GM19238 (cell line): ENCODE measurements around the gene PRKCG.
A peak's percentile ranks its signal among the peaks of the same experiment; 100 is the strongest.

Source experiments
- DNase-seq: peaks from one replicate; pipeline ENCODE4 v3.0.0; 2011; ENCODE audit warnings: low spot score; ENCODE audit not compliant: insufficient read length

Gene PRKCG

GRCh38 chr19:53871454-53871853 lies 10.5 kb upstream of the PRKCG start:
- DNase-seq, result no peak

GRCh38 chr19:53872762-53873161 lies 9.2 kb upstream of the PRKCG start:
- DNase-seq, result no peak

GRCh38 chr19:53873773-53874605 lies 8.0 kb upstream of the PRKCG start:
- DNase-seq, result no peak

GRCh38 chr19:53874606-53874990 lies 7.4 kb upstream of the PRKCG start:
- DNase-seq, result no peak

DNA sequence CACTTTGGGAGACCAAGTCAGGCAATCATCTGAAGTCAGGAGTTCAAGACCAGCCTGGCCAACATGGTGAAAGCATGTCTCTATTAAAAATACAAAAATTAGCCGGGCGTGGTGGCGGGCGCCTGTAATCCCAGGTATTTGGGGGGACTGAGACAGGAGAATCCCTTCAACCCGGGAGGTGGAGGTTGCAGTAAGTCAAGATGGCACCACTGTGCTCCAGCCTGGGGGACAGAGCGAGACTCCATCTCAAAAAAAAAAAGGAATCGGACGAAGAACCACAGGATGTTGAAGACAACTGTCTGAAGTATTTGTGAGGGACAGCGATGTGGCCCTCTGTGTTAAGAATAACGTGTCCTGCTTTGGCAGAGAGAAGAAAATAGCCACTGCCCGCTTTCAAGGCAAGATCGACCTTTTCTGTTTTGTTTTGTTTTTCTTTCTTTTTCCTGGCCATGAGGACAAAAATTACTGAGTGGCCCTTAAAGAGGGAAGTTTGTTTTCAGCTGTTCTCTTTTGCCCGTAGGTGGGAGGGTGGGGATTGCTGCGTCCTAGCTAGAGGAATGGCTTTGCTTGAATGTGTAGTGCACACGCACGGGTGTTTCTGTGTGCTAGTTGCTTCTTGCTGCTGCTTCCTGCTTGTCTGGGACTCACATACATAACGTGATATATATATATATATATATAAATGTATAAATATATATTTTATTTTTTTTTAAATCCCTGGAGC lies 6.2 kb upstream of the PRKCG start:
- DNase-seq, result no peak

DNA sequence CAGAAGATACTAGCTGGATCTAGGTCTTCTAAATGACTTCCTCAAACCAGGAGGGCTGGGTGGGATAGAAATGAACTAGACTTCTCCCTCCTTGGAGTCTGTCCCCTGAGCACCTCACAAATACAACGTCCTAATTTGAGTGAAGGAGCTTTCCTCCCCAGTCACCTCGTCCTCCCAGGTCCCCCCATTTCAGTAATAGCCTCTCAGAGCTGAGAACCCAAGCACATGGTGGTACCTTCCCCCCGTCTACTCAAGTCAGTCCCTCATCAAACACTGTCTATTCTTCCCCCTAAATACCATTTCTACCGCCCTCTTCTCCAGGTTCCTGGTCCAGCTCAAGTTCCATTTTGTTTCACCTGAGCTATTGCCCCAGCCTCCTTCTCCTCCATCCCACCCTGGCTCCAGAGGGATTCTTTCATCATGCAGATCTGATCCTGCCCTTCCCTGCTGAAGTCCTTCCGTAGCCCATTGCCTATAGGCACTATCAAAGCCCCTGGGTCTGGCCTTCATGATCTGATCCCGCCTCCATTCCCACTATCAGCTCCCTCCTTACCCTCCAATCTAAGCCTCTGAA lies 5.3 kb upstream of the PRKCG start:
- DNase-seq, result no peak

GRCh38 chr19:53877361-53877766 lies 4.6 kb upstream of the PRKCG start:
- DNase-seq, result no peak

- DNase-seq, result no peak
Measured at GRCh38 chr19:53878776-53879139, 3.2 kb upstream of the PRKCG start.

DNA sequence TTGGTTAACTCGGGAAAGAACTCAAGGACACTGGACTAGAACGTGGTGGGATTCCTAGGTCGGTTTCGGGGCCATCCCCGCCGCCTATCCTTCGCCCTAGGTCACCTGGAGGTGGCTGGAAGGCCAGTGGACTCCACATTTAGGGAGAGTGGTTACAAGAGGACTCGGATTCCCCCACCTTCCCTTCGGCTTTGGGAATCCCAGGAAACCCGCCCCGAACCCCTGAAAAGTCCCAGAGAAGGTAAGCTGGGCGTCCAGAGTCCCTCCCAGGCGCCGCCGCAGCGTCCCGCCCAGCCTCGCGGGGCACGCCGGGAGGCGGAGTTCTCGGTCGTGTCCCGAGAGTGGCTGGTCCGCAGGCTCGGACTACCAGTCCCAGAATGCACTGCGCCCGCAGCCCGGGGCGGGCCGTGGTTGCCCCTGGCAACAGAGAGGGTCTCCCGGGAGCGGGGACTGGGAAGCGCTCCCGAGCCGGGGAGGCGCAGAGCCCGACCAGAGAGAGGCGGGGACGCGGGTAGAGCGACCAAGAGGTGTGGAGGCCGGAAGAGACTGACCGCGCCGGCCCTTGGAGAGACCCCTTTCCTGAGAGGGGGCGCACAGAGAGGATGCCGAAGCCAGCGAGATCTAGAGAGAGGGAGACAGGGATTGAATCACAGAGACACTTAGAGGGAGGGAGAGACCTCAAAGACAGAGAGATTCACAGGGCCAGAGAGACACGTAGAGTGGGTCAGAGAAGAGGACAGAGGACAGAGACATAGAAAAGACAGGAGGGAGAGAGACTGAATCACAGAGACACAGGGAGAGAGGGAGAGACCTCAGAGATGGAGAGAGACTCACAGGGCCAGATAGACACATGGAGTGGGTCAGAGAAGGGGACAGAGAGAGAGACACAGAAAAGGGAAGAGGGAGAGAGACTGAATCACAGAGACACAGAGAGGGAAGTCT lies 2.6 kb upstream of the PRKCG start:
- peak; percentile 88 for DNase-seq

- no peak for DNase-seq
Measured at GRCh38 chr19:53880711-53881481, 1.1 kb upstream of the PRKCG start.

DNA sequence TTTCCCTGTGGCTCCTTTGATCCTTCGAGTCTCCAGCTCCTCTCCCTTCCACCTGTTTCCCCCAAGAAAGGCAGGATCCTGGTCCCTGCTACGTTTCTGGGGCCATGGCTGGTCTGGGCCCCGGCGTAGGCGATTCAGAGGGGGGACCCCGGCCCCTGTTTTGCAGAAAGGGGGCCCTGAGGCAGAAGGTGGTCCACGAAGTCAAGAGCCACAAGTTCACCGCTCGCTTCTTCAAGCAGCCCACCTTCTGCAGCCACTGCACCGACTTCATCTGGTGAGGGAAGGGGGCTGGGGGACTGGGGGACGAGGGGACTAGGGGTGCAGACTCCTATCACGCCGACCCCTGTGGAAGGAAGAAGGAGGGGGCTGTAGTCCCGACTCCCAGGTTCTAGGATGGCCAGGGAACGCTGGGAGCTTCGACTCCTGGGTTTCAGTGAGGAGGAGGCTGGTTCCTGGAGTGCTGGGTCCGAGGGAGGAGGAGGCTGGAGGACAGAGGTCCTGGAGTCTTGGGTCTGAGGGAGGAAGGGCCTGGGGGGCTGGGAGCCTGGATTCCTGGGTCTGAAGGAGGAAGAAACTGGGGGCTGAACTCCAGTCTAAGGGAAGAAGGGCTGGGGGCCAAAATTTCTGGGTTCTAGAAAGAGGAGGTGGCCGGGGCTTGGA lies 524 bp downstream of the PRKCG start:
- no peak for DNase-seq

DNA sequence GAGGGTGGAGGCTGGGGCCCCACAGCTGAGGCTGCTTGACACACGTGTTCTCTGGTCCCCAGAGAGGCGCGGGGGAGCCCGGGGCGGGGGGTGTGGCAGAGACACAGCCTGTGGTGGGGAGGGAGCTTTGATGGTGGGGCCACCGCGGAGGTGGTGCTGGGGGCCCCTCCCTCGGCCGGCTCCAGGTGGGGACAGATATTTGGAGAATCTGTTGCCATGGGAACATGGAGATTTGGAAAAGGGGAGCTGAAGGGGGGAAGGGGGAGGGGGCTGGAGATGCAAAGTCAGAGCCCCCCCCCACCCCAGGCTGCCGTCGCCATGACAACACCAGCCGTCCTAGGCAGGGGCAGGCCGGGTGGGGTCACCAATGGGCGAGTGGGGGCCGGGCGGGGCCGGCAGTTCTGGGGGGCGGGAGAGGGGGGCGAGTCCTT lies 1.2 kb downstream of the PRKCG start:
- DNase-seq, result no peak

DNA sequence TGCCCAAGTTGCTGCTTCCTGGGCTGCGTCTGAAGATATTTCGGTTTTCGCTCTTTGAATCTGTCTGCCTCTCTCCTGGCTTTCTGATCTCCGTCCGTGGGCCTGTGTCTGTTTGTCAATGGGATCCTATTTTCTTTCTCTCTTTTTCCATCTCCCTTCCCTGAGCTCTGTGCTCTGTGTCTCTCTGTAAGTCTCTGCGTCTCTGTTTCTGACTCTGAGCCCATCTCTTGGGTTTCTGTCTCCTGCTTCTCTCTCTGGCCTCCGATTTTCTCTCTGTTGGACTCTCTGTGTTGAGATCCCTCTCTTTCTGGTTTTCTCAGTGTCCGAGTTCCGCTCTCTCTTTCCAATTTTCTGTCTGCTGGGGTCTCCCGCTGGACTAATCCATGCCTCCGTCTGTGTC lies 1.7 kb downstream of the PRKCG start:
- DNase-seq, result no peak

- DNase-seq, result no peak
Measured at GRCh38 chr19:53884256-53884655, 2.3 kb downstream of the PRKCG start.

DNA sequence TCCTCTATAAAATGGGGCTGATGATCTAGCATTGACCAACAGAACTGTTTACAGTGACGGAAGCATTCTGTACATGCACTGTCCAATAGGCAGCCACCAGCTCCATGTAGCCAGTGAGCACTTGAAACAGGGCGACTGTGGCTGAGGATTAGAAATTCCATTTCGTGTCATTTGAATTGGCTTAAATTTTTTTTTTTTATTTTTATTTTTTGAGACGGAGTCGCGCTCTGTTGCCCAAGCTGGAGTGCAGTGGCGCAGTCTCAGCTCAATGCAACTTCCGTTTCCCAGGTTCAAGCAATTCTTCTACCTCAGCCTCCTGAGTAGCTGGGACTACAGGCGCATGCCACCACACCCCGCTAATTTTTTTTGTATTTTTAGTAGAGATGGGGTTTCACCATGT lies 3.0 kb downstream of the PRKCG start:
- DNase-seq, result no peak

GRCh38 chr19:53892301-53892980 lies 10.4 kb downstream of the PRKCG start:
- DNase-seq, result no peak

DNA sequence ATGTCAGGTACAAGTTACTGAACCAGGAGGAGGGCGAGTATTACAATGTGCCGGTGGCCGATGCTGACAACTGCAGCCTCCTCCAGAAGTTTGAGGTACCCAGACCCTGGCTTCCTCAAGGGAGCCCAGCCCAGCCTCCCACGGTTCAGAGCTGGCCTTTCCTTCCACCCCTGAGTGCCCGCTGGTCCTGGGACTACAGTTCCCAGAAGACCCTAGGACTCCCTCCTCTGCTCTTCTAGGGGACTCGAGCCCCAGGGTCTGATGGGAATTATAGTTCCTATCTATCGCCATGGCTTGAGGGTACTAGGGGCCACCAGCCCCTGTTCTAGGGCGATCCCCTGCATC lies 11.0 kb downstream of the PRKCG start:
- no peak for DNase-seq

DNA sequence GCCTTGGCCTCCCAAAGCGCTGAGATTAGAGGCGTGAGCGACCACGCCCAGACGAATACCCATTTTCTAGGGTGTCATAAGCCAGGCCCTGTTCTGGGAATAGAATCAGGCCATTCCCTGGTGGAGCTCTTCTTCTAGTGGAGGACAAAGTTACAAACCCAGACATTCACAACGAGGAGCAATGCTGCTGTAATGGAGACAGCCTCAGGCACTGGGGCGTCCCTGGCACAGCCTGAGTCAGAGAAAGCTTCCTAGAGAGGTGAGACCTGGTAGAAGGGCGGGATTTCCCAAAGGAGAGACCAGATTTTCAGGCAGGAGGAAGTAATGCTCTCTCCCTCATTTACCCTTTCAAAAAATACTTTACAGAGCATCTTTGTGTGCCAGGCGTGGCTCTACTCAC lies 12.7 kb downstream of the PRKCG start:
- no peak for DNase-seq

DNA sequence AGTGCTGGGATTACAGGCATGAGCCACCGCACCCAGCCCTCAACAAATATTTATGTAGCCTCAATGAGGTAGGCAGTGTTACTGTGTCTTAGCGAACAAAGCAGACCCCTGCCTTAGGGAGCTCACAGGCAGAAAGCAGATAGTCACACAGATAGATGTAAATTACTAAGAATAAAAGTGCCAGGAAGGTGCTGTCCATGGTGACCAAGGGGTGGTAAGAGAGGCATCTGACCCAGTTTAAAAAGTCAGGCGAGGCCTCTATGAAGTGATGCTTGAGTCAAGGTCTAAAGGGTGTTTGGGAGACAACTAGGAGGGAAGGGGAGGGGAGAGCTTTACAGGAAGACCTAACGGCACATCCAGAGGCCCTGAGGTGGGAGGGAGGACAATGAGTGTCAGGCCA lies 14.7 kb downstream of the PRKCG start:
- DNase-seq, result no peak

DNA sequence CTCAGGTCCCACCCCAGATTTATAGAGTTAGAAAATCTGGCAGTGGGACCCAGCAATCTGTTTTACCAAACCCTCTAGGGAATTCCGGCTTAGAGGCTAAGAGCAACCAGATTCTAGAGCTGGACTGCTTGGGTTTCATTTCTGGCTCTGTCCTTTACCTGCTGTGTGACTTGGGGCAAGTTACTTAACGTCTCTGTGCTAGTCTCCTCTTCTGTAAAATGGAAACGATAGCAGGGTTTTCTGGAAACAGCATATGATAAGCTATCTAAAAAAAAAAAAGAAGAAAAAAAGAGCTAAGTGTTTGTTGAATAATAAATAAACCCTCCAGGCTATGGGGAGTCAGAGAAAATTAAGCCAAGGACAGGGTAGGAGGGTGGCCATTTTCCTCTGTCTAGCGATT lies 15.5 kb downstream of the PRKCG start:
- DNase-seq, result no peak
